HepG2 (cell line): ENCODE results near the gene EFS. TPM values are rescaled to one million over a fixed set of nuclear protein-coding genes. Genes with fewer than 3 reads are reported as not detected.
A peak's percentile ranks its signal among the peaks of the same experiment; 100 is the strongest.

Experiments used
- E2F5 ChIP-seq: sonication (generic); formaldehyde crosslinking; conservative IDR thresholded peaks from 2 replicates; pipeline ENCODE4 v1.4.0; 2020; ENCODE audit warnings: missing genetic modification reagents
- EZH2 ChIP-seq: conservative IDR thresholded peaks from 2 replicates; pipeline ENCODE4 v1.6.1; 2012; ENCODE audit warnings: mild to moderate bottlenecking, low read depth, low read length, moderate library complexity
- GABPB1 ChIP-seq: IDR thresholded peaks from 2 replicates; pipeline ENCODE4 v1.6.1; 2016; ENCODE audit warnings: mild to moderate bottlenecking, missing genetic modification reagents, moderate library complexity, missing compliant biosample characterization
- HDAC6 ChIP-seq: fragments of 200-600 bp; sonication (generic); IDR thresholded peaks from 2 replicates; pipeline ENCODE4 v1.7.0; 2017; ENCODE audit warnings: mild to moderate bottlenecking, antibody characterized with exemption, low read length, low read depth
- RFX1 ChIP-seq: fragments of 450-650 bp; IDR thresholded peaks from 2 replicates; pipeline ENCODE4 v1.6.1; 2017
- SP140L ChIP-seq: sonication (generic); formaldehyde crosslinking; IDR thresholded peaks from 2 replicates; pipeline ENCODE4 v1.4.0; 2020; ENCODE audit warnings: missing genetic modification reagents, borderline replicate concordance
- THAP9 ChIP-seq: sonication (generic); formaldehyde crosslinking; IDR thresholded peaks from 2 replicates; pipeline ENCODE4; 2020; ENCODE audit warnings: missing genetic modification reagents, mild to moderate bottlenecking, borderline replicate concordance
- ZBTB40 ChIP-seq, 2 experiments: fragments of 450-650 bp in 1 of 2; sonication (generic) in 1 of 2; formaldehyde crosslinking in 1 of 2; IDR thresholded peaks; 2 replicates each; pipeline versions ENCODE4 v1.6.1 to v1.8.0; 2016 to 2022; ENCODE audit warnings: antibody characterized with exemption in 1 of 2, mild to moderate bottlenecking in 1 of 2, missing genetic modification reagents in 1 of 2
- ZNF260 ChIP-seq: sonication (generic); formaldehyde crosslinking; IDR thresholded peaks from 2 replicates; pipeline ENCODE4 v1.4.0; 2020; ENCODE audit warnings: missing genetic modification reagents, low read depth, mild to moderate bottlenecking, borderline replicate concordance
- ZNF382 ChIP-seq: sonication (generic); formaldehyde crosslinking; IDR thresholded peaks from 2 replicates; pipeline ENCODE4 v1.5.0; 2020; ENCODE audit warnings: missing genetic modification reagents, mild to moderate bottlenecking, borderline replicate concordance
- ZNF44 ChIP-seq: sonication (generic); formaldehyde crosslinking; IDR thresholded peaks from 2 replicates; pipeline ENCODE4 v1.5.1; 2020; ENCODE audit warnings: mild to moderate bottlenecking, missing genetic modification reagents
- polyA plus RNA-seq, 8 experiments: library from polyadenylated mRNA; depleted of rRNA in 3 of 8; stranded (reverse) in 7 of 8; unstranded in 1 of 8; fragments of >200 nt; fragmentation: Illumina TruSeq in 4 of 8; extraction: Trizol in 4 of 8; gene quantifications; 2 replicates each; pipeline versions ENCODE4 v1.2.1 to v1.2.3, GENCODE V29; 2011 to 2016; ENCODE audit warnings: low read depth in 4 of 8, missing spikeins in 1 of 8, mixed read lengths in 1 of 8; ENCODE audit not compliant: insufficient read depth in 1 of 8
- total RNA-seq, 5 experiments: library from RNA; depleted of rRNA; stranded (reverse); fragments of >200 nt; fragmentation: Illumina TruSeq; extraction: Trizol; gene quantifications; 2 replicates each; pipeline ENCODE4 v1.2.3, GENCODE V29; 2016; ENCODE audit warnings: low read depth in 1 of 5

Gene EFS
- total and polyA plus RNA-seq, 2 of the 13 experiments (the other 11 are each of a cell fraction or from before 2014, with no cell fraction given) = not detected

- TF ChIP-seq ZBTB40 (IDR thresholded peaks at IDR 0.05) = no peak
- peak; percentile 90 for TF ChIP-seq ZBTB40 (CRISPR knock-in tag; IDR thresholded peaks at IDR 0.05)
- TF ChIP-seq RFX1 = no peak
- peak; percentile 91 for TF ChIP-seq GABPB1
- peak; percentile 6; the same call in 1 of the 2 replicates for TF ChIP-seq E2F5 (CRISPR knock-in tag)
- 0 out of 2 replicates have a peak, but pooled peaks have one; percentile 13 for TF ChIP-seq SP140L (CRISPR knock-in tag)
- TF ChIP-seq ZNF260 (CRISPR knock-in tag) = 0 out of 2 replicates have a peak, but pooled peaks have one; percentile 32
- no peak for TF ChIP-seq HDAC6
- TF ChIP-seq ZNF382 (CRISPR knock-in tag) = no peak
- peak; percentile 97 for TF ChIP-seq THAP9
- peak; percentile 72; the same call in 1 of the 2 replicates for TF ChIP-seq ZNF44 (CRISPR knock-in tag)
- no peak for TF ChIP-seq EZH2
Measured at GRCh38 chr14:23306412-23307145, 58.4 kb downstream of the EFS start, which contains the start of gene BCL2L2 (continued).
